Activated CD4-positive, alpha-beta T cell treated with anti-CD3 and anti-CD28 coated beads, Interleukin-2, amount 50 U/mL, for 24 hours (primary cell): ENCODE data around the gene LDHD.
"Not testable (repeated sequence)": the region's sequence is repeated elsewhere in the genome, so short reads cannot be mapped to it uniquely, and the experiment has no call there.

Experiments used
- DNase-seq, 2 donors: peaks; one replicate each; pipeline ENCODE4 v3.0.0-alpha.2; 2020; ENCODE audit warnings: low read depth in 1 of 2, low spot score in 1 of 2

Gene LDHD

DNA sequence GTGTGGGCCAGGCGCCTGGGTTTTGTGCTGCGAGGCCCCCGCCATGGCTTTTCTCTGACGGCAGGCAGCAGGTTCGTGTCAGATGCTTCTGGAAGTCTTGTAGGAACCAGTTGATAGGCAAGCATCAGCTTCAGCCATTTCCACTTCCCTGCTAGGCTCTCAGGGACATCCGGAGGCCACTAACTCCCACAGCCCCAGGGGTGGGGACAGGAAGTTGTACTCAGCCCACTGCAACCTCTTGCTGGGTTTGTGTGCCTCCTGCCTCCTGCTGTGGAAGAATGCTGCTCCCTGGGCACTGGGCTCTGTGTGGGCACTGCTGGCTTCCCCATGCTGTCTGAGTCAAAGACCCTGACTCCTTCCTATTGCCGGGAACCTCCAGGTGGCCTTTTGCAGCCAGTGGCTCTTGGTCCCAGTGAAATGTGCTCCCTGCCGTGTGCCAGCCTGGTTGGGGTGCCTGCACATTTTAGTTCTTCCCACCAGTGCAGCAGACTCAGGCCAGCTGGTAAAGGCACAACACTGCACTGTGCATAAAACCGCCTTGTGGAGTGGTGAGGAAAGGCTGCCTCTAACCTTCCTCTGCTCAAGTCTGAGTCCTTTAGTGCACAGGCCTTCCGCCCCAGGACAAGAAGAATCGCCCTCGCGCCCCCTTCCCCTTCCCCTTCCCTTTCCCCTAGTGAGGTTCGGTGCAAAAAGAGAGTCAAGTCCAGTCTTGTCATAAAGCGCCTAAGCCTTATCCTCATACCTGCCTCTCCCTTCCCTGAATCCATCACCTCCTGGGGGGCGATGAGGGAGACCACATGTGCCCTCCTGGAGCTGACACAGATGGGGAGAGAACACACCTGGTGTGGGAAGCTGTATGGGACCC, 16.6 kb downstream of the LDHD start:
- DNase-seq, result peak in 1 of 2 donors; percentile 28

DNA sequence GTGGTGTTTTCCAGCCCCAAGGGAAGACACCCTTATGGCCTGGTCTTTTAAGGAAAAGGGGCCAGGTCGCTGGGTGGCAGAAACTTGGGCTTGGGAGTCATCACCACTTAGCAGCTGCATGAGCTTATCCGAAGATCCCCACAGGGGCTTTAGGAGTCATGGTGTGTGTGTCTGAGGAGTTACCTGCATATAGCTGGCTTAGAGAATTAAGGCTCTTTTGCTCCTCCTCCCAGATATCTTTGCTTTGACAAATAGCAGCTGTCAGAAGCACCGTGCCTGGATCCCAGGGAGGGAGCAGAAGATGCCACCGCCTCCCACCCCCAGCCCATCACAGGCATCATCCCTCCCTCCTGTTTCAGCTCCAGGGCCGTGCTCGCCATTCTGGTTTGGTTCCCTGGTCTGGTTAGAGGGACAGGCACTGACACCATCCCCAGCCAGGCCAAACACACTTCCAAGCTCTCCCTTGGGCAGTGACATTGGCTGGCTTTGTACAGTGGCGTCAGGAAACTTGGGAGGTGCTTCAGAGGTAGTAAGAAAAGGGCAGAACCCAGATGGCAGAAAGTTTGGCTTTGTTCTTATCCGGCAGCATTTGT, 17.4 kb downstream of the LDHD start:
- DNase-seq, result no peak

GRCh38 chr16:75097941-75098901, 18.4 kb downstream of the LDHD start:
- peak; percentile 49 to 67 for DNase-seq

GRCh38 chr16:75097191-75097761, 19.3 kb downstream of the LDHD start:
- no peak for DNase-seq

DNA sequence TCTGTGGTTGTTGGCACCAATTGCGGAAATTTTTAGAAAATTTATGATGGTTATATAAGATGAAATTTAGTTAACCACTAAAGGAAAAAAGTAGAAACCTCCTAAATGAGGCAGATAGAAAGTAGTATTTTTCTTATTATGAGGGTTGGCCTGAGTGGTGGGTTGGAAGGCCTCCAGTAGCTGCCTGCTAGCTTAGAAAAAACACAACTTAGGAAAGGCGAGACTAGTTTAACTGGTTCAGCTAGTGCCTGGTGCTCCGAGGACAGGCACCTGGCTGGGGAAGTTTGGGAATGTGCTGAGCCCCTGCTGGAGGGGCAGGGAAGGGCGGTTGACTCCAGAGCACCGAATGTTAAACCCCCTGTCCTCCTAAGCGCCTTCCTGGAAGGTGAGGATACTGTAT, 19.9 kb downstream of the LDHD start:
- DNase-seq, result no peak

DNA sequence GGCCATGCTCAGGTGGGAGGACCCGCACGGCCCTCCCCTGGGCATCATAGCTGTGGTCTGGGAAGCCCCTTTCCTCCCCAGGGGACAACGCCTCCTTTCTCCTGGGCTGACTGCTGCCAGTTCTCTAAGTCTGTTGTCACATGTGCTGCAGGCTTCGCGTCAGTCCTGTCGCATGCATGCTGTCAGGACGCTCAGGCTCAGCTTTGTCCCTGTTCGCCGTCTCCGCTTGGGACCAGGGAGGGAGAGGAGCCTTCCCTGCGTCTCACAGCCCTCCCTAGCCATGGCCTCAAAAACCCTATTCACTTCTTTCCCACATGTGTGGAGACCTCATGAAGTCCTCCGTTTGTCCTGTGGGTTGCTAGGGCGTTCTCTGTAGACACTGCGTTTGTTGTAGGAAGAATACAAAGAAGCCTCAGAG, 21.4 kb downstream of the LDHD start:
- no peak for DNase-seq

GRCh38 chr16:75093598-75094540, 22.7 kb downstream of the LDHD start:
- no peak for DNase-seq

DNA sequence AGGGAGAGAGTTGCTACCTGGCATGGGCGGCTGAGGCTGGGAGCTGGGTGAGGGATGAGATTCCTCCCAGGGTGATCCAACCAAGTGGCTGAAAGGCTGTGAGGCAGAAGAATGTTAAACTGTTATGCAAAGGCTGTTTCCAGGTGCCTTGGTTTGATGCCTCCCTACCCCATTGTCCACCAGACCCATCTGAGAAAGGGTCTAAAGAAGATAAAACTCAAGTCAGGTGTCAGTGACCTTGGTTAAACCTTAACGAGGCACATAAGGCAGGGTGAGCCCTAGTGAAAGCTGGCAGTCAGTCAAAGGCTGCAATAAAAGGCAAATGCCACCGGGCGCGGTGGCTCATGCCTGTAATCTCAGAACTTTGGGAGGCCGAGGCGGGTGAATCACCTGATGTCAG, 23.8 kb downstream of the LDHD start:
- no peak for DNase-seq

- DNase-seq, result not testable (repeated sequence)
Observed at GRCh38 chr16:75091619-75092018, 25.0 kb downstream of the LDHD start.

GRCh38 chr16:75090899-75091298, 25.7 kb downstream of the LDHD start:
- not testable (repeated sequence) for DNase-seq

GRCh38 chr16:75089486-75090202, 26.9 kb downstream of the LDHD start:
- no peak for DNase-seq

DNA sequence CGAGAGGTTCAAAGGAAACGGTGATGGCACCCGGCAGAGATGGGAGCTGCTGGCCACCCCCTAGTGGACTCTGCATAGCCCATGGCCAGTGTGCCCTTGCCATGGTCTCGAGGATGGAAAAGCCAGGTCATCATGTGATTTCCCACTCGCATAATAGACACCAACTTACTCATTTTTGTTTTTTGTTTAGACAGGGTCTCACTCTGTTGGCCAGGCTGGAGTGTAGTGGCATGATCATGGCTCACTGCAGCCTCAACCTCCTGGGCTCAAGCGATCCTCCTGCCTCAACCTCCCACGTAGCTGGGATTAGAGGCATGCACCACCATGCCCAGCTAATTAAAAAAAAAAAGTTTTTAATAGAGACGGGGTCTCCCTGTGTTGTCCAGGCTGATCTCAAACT, 27.6 kb downstream of the LDHD start:
- no peak for DNase-seq

DNA sequence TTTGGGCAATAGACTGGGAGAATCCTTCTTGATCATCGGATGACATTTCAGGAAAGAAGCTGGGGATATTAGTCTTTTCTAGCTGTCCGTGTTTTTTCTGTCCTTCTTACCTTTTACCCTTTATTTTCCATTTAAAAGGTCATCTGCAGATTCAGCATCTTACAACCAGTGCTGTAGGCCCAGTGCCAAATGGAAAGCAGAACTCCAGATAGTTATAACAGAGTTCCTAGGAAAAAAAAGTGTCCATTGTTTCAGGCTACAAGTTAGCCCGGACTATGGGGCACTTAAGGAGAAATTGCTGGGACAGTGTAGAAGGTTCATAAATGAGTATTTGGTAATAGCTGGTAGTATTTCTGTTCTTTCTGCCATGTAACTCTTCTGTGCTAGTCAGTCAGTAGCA, 28.4 kb downstream of the LDHD start:
- no peak for DNase-seq

DNA sequence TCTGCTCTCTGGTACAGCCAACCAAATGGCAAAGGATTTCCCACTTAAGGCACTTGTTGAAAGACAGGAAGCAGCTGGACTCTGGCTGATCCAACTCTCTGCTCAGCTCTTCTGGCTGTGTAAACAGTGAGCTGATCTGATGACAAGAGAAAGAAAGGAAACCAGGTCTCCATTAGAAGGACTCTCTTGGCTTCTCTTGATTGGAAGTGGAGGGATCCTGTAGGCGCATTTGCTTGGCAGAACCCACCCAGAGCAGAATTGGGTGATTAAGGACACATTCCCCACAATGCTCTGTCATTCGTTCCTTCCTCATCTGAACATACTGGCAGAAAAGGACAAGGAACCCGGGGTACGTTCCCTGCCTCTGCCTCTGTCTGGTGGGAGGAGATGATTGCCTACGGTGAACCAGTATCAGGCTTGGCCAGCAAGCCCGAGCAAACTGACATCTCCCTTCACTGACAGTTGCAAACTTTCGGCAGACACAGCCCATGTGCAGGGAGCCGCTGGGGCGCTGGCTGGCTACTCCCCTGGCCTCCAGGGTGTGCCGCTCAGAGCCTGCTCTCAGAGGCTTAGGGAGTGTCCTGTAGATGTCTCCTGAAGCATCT, 29.1 kb downstream of the LDHD start:
- no peak for DNase-seq

GRCh38 chr16:75086688-75087374, 29.7 kb downstream of the LDHD start:
- no peak for DNase-seq

GRCh38 chr16:75086281-75086680, 30.3 kb downstream of the LDHD start:
- no peak for DNase-seq

- no peak for DNase-seq
Observed at GRCh38 chr16:75085556-75085955, 31.0 kb downstream of the LDHD start.

- DNase-seq, result no peak
Observed at GRCh38 chr16:75083813-75084212, 32.8 kb downstream of the LDHD start.
